GM18499 (cell line): ENCODE results near the gene RPTOR.
"Not testable (repeated sequence)": the region's sequence is repeated elsewhere in the genome, so short reads cannot be mapped to it uniquely, and the experiment has no call there.

Experiments
- ATAC-seq: cut with Tn5 transposase; IDR thresholded peaks from one replicate; pipeline ENCODE4 v1.9.1; 2021; ENCODE audit warnings: moderate number of reproducible peaks; ENCODE audit not compliant: insufficient read depth, unreplicated experiment

Gene RPTOR

GRCh38 chr17:80755650-80756405, 211.2 kb downstream of the RPTOR start:
- ATAC-seq = no peak

GRCh38 chr17:80758481-80759376, 214.1 kb downstream of the RPTOR start:
- no peak for ATAC-seq

- ATAC-seq = no peak
Measured at GRCh38 chr17:80759377-80759673, 214.7 kb downstream of the RPTOR start.

- no peak for ATAC-seq
Measured at GRCh38 chr17:80760511-80760911, 215.9 kb downstream of the RPTOR start.

GRCh38 chr17:80761110-80761871, 216.7 kb downstream of the RPTOR start:
- ATAC-seq = no peak

- ATAC-seq = no peak
Measured at GRCh38 chr17:80762076-80762475, 217.4 kb downstream of the RPTOR start.

GRCh38 chr17:80763293-80763867, 218.7 kb downstream of the RPTOR start:
- ATAC-seq = no peak

GRCh38 chr17:80764627-80765145, 220.0 kb downstream of the RPTOR start:
- ATAC-seq = not testable (repeated sequence)

GRCh38 chr17:80765241-80765961, 220.8 kb downstream of the RPTOR start:
- no peak for ATAC-seq

- ATAC-seq = no peak
Measured at GRCh38 chr17:80766290-80766855, 221.7 kb downstream of the RPTOR start.

GRCh38 chr17:80768389-80768788, 223.8 kb downstream of the RPTOR start:
- no peak for ATAC-seq

GRCh38 chr17:80768936-80769335, 224.3 kb downstream of the RPTOR start:
- no peak for ATAC-seq

GRCh38 chr17:80769516-80769915, 224.9 kb downstream of the RPTOR start:
- ATAC-seq = no peak

- ATAC-seq = no peak
Measured at GRCh38 chr17:80769936-80770625, 225.4 kb downstream of the RPTOR start.

GRCh38 chr17:80770881-80771611, 226.4 kb downstream of the RPTOR start:
- ATAC-seq = no peak

- no peak for ATAC-seq
Measured at GRCh38 chr17:80771612-80772005, 227.0 kb downstream of the RPTOR start.

- no peak for ATAC-seq
Measured at GRCh38 chr17:80772906-80773242, 228.2 kb downstream of the RPTOR start.

GRCh38 chr17:80773243-80773991, 228.8 kb downstream of the RPTOR start:
- ATAC-seq = no peak
